Measurements from ENCODE around the gene ESRP2. TPM values are rescaled to one million over a fixed set of nuclear protein-coding genes. Genes with fewer than 3 reads are reported as not detected.

Gene ESRP2
- total and polyA plus RNA-seq, 2 donors (not counting 3 experiments of a cell fraction or from before 2014, with no cell fraction given), result 0.57 to 0.66 TPM

DNA sequence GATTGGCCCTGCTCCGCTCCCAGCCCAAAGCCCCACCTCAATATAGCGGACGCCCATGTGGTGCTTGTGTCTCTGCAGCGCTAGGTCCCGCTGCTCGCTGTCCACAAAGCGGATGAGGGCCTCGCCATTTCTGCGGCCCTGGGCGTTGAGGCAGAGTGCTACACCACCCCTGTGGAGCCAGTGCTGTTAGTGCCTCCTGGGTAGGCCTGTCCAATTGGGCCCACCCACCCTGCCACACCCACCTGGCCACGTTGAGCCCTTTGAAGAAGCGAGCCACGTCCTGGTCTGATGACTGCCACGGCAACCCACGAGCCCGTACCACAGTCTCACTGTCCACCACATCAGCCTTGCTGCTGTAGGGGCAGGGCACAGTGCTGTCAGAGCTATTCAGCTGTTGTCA, 3.6 kb downstream of the ESRP2 start:
- no peak overlapping the region for H2AFZ ChIP-seq (ENCODE audit: low read depth, low read length)
- BruUV-seq (replicated peaks), result no TSS peak
- H3K27ac ChIP-seq (ENCODE audit: insufficient read depth, low read depth, low read length), result no peak overlapping the region
- H3K4me2 ChIP-seq (ENCODE audit: insufficient read depth, low read length), result no peak overlapping the region
- no peaks in the 10 kb centered on the region for H3K9me3 ChIP-seq (replicated peaks; ENCODE audit: control insufficient read depth, insufficient read depth, low read length)
- no peak overlapping the region for H3K4me3 ChIP-seq (replicated peaks in 1 of 3; ENCODE audit: insufficient read depth in 1 of 3, low read depth in 1 of 3, low read length in 3 of 3)
- TF ChIP-seq, protein P1, sequence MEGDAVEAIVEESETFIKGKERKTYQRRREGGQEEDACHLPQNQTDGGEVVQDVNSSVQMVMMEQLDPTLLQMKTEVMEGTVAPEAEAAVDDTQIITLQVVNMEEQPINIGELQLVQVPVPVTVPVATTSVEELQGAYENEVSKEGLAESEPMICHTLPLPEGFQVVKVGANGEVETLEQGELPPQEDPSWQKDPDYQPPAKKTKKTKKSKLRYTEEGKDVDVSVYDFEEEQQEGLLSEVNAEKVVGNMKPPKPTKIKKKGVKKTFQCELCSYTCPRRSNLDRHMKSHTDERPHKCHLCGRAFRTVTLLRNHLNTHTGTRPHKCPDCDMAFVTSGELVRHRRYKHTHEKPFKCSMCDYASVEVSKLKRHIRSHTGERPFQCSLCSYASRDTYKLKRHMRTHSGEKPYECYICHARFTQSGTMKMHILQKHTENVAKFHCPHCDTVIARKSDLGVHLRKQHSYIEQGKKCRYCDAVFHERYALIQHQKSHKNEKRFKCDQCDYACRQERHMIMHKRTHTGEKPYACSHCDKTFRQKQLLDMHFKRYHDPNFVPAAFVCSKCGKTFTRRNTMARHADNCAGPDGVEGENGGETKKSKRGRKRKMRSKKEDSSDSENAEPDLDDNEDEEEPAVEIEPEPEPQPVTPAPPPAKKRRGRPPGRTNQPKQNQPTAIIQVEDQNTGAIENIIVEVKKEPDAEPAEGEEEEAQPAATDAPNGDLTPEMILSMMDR (IDR thresholded peaks at IDR 0.05; ENCODE audit: extremely low read depth in 1 of 2, insufficient read depth in 1 of 2, low read depth in 1 of 2, low read length in 2 of 2), result no peak
- no peak for TF ChIP-seq MYC (IDR thresholded peaks at IDR 0.05; ENCODE audit: low read depth, low read length)
- H3K27me3 ChIP-seq (ENCODE audit: control insufficient read depth in 2 of 2, insufficient read depth in 2 of 2, low read length in 2 of 2), result no peaks in the 10 kb centered on the region
- FAIRE-seq, result no peak
- no peaks in the 10 kb centered on the region for H3K79me2 ChIP-seq (ENCODE audit: control insufficient read depth, insufficient read depth, low read length)
- no peak for DNase-seq (ENCODE audit: low read depth, low spot score)
- ChIA-PET POLR2A (no interaction called here), CTCF (interaction anchor here (0.8 kb wide), 1 partner anchor 191 kb away, joined by 3 read pairs; no protein-coding TSS in a partner anchor)
- H3K9me1 ChIP-seq (replicated peaks; ENCODE audit: control insufficient read depth, extremely low read depth, insufficient read depth, low read length), result no peaks in the 10 kb centered on the region
- dilution Hi-C loops (cut with MboI; ENCODE audit: extremely low pct_ligation_motif_present, low sequenced_read_pairs) (no loop called here), intact Hi-C loops (cut with micrococcal nuclease) (no loop called here)
- no peaks in the 10 kb centered on the region for H4K20me1 ChIP-seq (replicated peaks; ENCODE audit: control insufficient read depth, extremely low read depth, insufficient read depth, low read length)
- H3K9ac ChIP-seq (replicated peaks; ENCODE audit: extremely low read depth, insufficient read depth, low read length), result no peak overlapping the region
- H3K36me3 ChIP-seq (ENCODE audit: control insufficient read depth in 2 of 2, extremely low read depth in 1 of 2, insufficient read depth in 2 of 2, low read length in 2 of 2), result no peaks in the 10 kb centered on the region
- H3K4me1 ChIP-seq (ENCODE audit: control insufficient read depth, extremely low read depth, insufficient read depth, low read length), result peaks cover 10% of the 10 kb centered on the region

DNA sequence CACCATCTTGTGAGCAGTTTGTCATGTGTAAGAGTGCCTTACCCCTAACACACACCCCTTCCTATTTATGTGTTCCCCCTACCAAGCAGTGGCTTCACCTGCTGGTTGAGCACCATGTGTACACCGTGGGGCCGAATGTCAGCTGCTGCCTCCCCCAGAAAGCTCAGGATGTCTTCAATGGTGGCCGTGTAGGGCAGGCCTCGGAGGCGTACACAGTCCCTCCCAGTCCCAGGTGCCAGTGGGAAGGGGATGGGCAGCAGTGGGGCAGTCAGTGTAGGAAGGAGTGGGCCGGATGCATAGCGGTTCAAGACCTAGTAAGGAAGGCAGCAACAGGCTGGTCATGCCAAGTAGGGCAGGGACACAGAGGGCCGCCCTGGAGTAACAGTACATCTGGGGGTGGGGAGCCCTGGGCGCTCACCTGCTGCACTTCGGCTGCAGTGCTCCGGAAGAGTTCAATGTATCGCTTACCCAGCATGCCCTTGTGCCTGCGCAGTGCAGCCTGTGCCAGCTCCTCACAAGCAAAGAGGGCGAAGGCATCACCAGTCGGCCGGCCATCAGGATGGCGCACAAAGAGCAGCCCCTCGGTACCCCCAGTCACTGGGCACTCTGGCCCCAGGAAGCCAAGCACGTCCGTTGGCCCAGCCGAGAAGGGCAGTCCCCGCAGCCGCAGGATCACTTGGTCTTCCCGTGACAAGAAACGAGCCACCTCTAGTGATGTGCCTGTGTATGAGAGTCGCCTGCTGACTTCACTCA, 4.4 kb downstream of the ESRP2 start:
- no peak overlapping the region for H2AFZ ChIP-seq (ENCODE audit: low read depth, low read length)
- peaks cover 6% of the 10 kb centered on the region for H3K4me1 ChIP-seq (ENCODE audit: control insufficient read depth, extremely low read depth, insufficient read depth, low read length)
- TF ChIP-seq GATA2 (IDR thresholded peaks at IDR 0.05; ENCODE audit: insufficient read depth, insufficient read length, low read depth, low read length) (no peak), MYC (IDR thresholded peaks at IDR 0.05; ENCODE audit: low read depth, low read length) (no peak), EZH2 (IDR thresholded peaks at IDR 0.05; ENCODE audit: borderline replicate concordance, low read depth, low read length, severe bottlenecking) (no peak)
- H3K36me3 ChIP-seq (ENCODE audit: control insufficient read depth in 2 of 2, extremely low read depth in 1 of 2, insufficient read depth in 2 of 2, low read length in 2 of 2), result no peaks in the 10 kb centered on the region
- H3K4me3 ChIP-seq (replicated peaks in 1 of 3; ENCODE audit: insufficient read depth in 1 of 3, low read depth in 1 of 3, low read length in 3 of 3), result no peak overlapping the region
- no peaks in the 10 kb centered on the region for H4K20me1 ChIP-seq (replicated peaks; ENCODE audit: control insufficient read depth, extremely low read depth, insufficient read depth, low read length)
- no TSS peak for BruUV-seq (replicated peaks)
- ChIA-PET POLR2A (no interaction called here), CTCF (interaction anchor here (2.0 to 4.7 kb wide), 2 partner anchors 139 to 415 kb away, joined by 13 to 57 read pairs; no protein-coding TSS in a partner anchor)
- H3K27ac ChIP-seq (ENCODE audit: insufficient read depth, low read depth, low read length), result no peak overlapping the region
- no peaks in the 10 kb centered on the region for H3K9me1 ChIP-seq (replicated peaks; ENCODE audit: control insufficient read depth, extremely low read depth, insufficient read depth, low read length)
- H3K79me2 ChIP-seq (ENCODE audit: control insufficient read depth, insufficient read depth, low read length), result no peaks in the 10 kb centered on the region
- H3K27me3 ChIP-seq (ENCODE audit: control insufficient read depth in 2 of 2, insufficient read depth in 2 of 2, low read length in 2 of 2), result no peaks in the 10 kb centered on the region
- DNase-seq (ENCODE audit: low read depth, low spot score) (no peak), FAIRE-seq (no peak)
- dilution Hi-C loops (cut with MboI; ENCODE audit: extremely low pct_ligation_motif_present, low sequenced_read_pairs) (no loop called here), intact Hi-C loops (cut with micrococcal nuclease) (no loop called here)
- H3K4me2 ChIP-seq (ENCODE audit: insufficient read depth, low read length), result no peak overlapping the region
- no peak overlapping the region for H3K9ac ChIP-seq (replicated peaks; ENCODE audit: extremely low read depth, insufficient read depth, low read length)
- no peaks in the 10 kb centered on the region for H3K9me3 ChIP-seq (replicated peaks; ENCODE audit: control insufficient read depth, insufficient read depth, low read length)
